OCI-LY7 (cell line): ENCODE data around the gene SYNGAP1.

Source experiments
- CTCF ChIP-seq: fragments of 200-600 bp; sonication (generic); conservative IDR thresholded peaks from 2 replicates; pipeline ENCODE4 v1.5.1; 2014; ENCODE audit warnings: mild to moderate bottlenecking, antibody characterized with exemption, low read length, moderate library complexity, mixed read lengths
- EZH2phosphoT487 ChIP-seq: fragments of 200-600 bp; sonication (generic); IDR thresholded peaks from 2 replicates; pipeline ENCODE4 v1.6.1; 2018; ENCODE audit warnings: low read depth, borderline replicate concordance, mild to moderate bottlenecking, mixed run types, antibody characterized with exemption, low read length, moderate library complexity, mixed read lengths

DNA sequence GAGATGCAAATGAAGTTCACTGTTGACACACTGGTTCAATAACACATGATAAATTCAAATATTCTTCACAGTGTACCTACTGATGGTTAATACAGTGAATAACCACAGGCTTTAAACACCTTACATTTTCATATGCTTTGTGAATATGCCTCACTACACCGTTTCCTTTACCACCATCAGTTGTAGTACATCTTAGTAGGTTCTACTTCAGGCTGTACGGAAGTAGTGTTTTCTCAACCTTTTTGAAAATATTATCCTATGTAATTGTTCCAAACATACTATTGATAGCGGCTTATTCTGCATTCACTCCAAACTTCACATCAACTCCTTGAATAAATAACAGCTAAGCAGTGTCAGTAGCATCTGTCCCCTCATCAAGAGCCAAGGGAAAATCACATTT is 49.8 kb downstream of the SYNGAP1 start:
- TF ChIP-seq CTCF (no peak), EZH2phosphoT487 (no peak)
